K562 (cell line): Measurements from ENCODE around the gene AKNA. TPM values are rescaled to one million over a fixed set of nuclear protein-coding genes. Genes with fewer than 3 reads are reported as not detected.

ENCODE experiments used
- ARID2 ChIP-seq: fragments of 450-650 bp; IDR thresholded peaks from 2 replicates; pipeline ENCODE4 v1.6.1; 2017; ENCODE audit warnings: antibody characterized with exemption, mild to moderate bottlenecking
- ZNF253 ChIP-seq: fragments of 250-450 bp; sonication (Bioruptor Pico); conservative IDR thresholded peaks from 2 replicates; pipeline ENCODE4 v1.6.1; 2021; ENCODE audit warnings: mild to moderate bottlenecking
- polyA plus RNA-seq, 8 experiments: library from polyadenylated mRNA; depleted of rRNA in 4 of 8; stranded (reverse) in 5 of 8; unstranded in 3 of 8; fragments of >200 nt; fragmentation: Nextera tagmentation in 2 of 8; fragmentation: Illumina TruSeq in 1 of 8; extraction: Ambion mirVana in 2 of 8; extraction: Trizol in 1 of 8; gene quantifications; 2 replicates each; pipeline versions ENCODE4 v1.2.1 to v1.2.3, GENCODE V29; 2011 to 2014; ENCODE audit warnings: inconsistent platforms in 1 of 8, missing spikeins in 1 of 8
- total RNA-seq, 7 experiments: library from RNA; depleted of rRNA in 6 of 7; stranded (reverse); fragments of >200 nt in 6 of 7; fragmentation: Illumina TruSeq in 2 of 7; extraction: Trizol in 2 of 7; gene quantifications; 2 replicates each; pipeline versions ENCODE4 v1.2.1 to v1.2.3, GENCODE V29; 2011 to 2021; ENCODE audit warnings: low replicate concordance in 1 of 7
- TF ChIP-seq, protein P1 (sequence below): fragments of 250-450 bp; sonication (Bioruptor Pico); IDR thresholded peaks from 2 replicates; pipeline ENCODE4 v1.4.0; 2020
- TF ChIP-seq, protein P2 (sequence below), 2 experiments: IDR thresholded peaks; 2 replicates each; pipeline ENCODE4 v1.6.1; 2011; ENCODE audit warnings: borderline replicate concordance in 1 of 2, control low read depth in 1 of 2, low read depth in 1 of 2, low read length in 1 of 2, mild to moderate bottlenecking in 1 of 2, mixed read lengths in 1 of 2, moderate library complexity in 1 of 2; ENCODE audit not compliant: insufficient read depth in 1 of 2, insufficient read length in 1 of 2, poor library complexity in 1 of 2, severe bottlenecking in 1 of 2; ENCODE audit errors: extremely low read depth in 1 of 2

Gene AKNA
- total and polyA plus RNA-seq, 9 of the 15 experiments (the other 6 are each of a cell fraction or from before 2014, with no cell fraction given), result 0.29 to 20.5 (median 3.9) TPM

DNA sequence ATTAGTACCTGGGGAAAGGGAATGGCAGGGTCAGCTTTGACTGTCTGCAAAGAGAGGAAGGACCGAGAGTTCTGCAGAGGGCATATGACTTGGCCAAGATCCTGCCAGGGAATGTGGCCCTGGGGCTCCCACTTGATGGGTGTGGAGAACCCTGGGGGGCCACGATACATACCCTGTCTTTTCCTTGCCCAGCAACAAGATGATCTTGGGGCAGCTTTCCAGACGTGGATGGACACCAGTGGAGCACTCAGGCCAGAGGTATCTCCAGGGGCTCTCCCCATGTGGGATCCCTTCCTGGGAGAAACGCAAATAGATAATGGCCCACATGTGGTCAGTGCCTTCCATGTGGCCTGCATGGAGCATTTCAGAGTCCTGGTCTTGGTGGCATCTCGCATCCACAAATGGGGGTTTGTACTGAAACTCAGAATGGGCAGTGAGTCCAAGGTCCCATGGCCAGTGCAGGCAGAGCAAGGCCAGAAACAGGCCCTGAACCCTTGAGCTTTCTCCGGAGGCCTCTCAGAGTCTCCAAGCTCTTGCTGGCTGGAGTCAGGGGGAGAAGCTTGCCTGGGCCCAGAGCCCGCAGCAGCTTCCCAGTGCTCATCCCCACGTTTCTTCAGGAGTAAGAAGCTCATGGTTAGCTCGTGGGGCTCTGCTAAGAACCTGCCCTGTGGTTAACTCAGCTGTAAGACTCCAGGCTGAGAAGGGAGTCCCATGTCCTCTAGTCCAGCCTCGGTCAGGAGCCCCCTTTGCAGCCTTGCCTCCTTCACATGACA is 83.2 kb downstream of the AKNA start (continued):
- TF ChIP-seq, protein P1, sequence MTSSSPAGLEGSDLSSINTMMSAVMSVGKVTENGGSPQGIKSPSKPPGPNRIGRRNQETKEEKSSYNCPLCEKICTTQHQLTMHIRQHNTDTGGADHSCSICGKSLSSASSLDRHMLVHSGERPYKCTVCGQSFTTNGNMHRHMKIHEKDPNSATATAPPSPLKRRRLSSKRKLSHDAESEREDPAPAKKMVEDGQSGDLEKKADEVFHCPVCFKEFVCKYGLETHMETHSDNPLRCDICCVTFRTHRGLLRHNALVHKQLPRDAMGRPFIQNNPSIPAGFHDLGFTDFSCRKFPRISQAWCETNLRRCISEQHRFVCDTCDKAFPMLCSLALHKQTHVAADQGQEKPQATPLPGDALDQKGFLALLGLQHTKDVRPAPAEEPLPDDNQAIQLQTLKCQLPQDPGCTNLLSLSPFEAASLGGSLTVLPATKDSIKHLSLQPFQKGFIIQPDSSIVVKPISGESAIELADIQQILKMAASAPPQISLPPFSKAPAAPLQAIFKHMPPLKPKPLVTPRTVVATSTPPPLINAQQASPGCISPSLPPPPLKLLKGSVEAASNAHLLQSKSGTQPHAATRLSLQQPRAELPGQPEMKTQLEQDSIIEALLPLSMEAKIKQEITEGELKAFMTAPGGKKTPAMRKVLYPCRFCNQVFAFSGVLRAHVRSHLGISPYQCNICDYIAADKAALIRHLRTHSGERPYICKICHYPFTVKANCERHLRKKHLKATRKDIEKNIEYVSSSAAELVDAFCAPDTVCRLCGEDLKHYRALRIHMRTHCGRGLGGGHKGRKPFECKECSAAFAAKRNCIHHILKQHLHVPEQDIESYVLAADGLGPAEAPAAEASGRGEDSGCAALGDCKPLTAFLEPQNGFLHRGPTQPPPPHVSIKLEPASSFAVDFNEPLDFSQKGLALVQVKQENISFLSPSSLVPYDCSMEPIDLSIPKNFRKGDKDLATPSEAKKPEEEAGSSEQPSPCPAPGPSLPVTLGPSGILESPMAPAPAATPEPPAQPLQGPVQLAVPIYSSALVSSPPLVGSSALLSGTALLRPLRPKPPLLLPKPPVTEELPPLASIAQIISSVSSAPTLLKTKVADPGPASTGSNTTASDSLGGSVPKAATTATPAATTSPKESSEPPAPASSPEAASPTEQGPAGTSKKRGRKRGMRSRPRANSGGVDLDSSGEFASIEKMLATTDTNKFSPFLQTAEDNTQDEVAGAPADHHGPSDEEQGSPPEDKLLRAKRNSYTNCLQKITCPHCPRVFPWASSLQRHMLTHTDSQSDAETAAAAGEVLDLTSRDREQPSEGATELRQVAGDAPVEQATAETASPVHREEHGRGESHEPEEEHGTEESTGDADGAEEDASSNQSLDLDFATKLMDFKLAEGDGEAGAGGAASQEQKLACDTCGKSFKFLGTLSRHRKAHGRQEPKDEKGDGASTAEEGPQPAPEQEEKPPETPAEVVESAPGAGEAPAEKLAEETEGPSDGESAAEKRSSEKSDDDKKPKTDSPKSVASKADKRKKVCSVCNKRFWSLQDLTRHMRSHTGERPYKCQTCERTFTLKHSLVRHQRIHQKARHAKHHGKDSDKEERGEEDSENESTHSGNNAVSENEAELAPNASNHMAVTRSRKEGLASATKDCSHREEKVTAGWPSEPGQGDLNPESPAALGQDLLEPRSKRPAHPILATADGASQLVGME (CRISPR knock-in tag), result no peak
- TF ChIP-seq ARID2 (no peak), ZNF253 (no peak)
- TF ChIP-seq, protein P2, sequence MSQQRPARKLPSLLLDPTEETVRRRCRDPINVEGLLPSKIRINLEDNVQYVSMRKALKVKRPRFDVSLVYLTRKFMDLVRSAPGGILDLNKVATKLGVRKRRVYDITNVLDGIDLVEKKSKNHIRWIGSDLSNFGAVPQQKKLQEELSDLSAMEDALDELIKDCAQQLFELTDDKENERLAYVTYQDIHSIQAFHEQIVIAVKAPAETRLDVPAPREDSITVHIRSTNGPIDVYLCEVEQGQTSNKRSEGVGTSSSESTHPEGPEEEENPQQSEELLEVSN (IDR thresholded peaks at IDR 0.05; ENCODE audit: borderline replicate concordance in 1 of 2, extremely low read depth in 1 of 2, insufficient read depth in 1 of 2, insufficient read length in 1 of 2, low read depth in 1 of 2, low read length in 1 of 2, poor library complexity in 1 of 2, severe bottlenecking in 1 of 2), result no peak
